CD14-positive monocyte (primary cell): ENCODE measurements around the gene ELMO2. TPM values are rescaled to one million over a fixed set of nuclear protein-coding genes. Genes with fewer than 3 reads are reported as not detected.

ENCODE experiments used
- DNase-seq, 3 donors: peaks; one replicate each; pipeline ENCODE4 v3.0.0-alpha.2; 2011 to 2022
- H2AFZ ChIP-seq: 2 replicates; pipeline ENCODE4 v1.6.0; 2012; ENCODE audit warnings: mild to moderate bottlenecking, low read depth, low read length, inconsistent platforms; ENCODE audit not compliant: insufficient read depth, poor library complexity, severe bottlenecking
- H3K27ac ChIP-seq, 2 donors: 1 replicate in 1 of 2; 2 replicates in 1 of 2; pipeline ENCODE4 v1.5.1; 2012 to 2013; ENCODE audit warnings: low read length in 2 of 2, control low read depth in 1 of 2, inconsistent platforms in 1 of 2, low read depth in 1 of 2, mild to moderate bottlenecking in 1 of 2
- H3K27me3 ChIP-seq, 2 donors: one replicate each; pipeline versions ENCODE4 v1.6.0 to v1.6.1; 2011 to 2013; ENCODE audit warnings: low read length in 2 of 2; ENCODE audit not compliant: control insufficient read depth in 2 of 2, insufficient read depth in 2 of 2
- H3K36me3 ChIP-seq, 2 donors: replicated peaks in 1 of 2; 1 replicate in 1 of 2; 2 replicates in 1 of 2; pipeline versions ENCODE4 v1.5.1 to v1.6.1; 2012 to 2013; ENCODE audit warnings: low read length in 2 of 2, control low read depth in 1 of 2, inconsistent platforms in 1 of 2, mild to moderate bottlenecking in 1 of 2; ENCODE audit not compliant: insufficient read depth in 2 of 2, control insufficient read depth in 1 of 2
- H3K4me1 ChIP-seq, 2 donors: 1 replicate in 1 of 2; 2 replicates in 1 of 2; pipeline versions ENCODE4 v1.5.1 to v1.6.1; 2012 to 2013; ENCODE audit warnings: low read length in 2 of 2, control low read depth in 1 of 2, inconsistent platforms in 1 of 2, mild to moderate bottlenecking in 1 of 2, moderate library complexity in 1 of 2; ENCODE audit not compliant: insufficient read depth in 2 of 2, control insufficient read depth in 1 of 2
- H3K4me2 ChIP-seq: replicated peaks from 2 replicates; pipeline ENCODE3; 2012; ENCODE audit warnings: low read length, moderate library complexity, mild to moderate bottlenecking; ENCODE audit not compliant: poor library complexity, severe bottlenecking; ENCODE audit errors: extremely low read depth
- H3K4me3 ChIP-seq, 3 experiments: fragments of 200-600 bp in 1 of 3; sonication (generic) in 1 of 3; replicated peaks in 1 of 3; 1 replicate in 2 of 3; 2 replicates in 1 of 3; pipeline ENCODE4 v1.5.1; 2011 to 2013; ENCODE audit warnings: low read length in 3 of 3, mild to moderate bottlenecking in 3 of 3, control low read depth in 2 of 3, low read depth in 2 of 3, inconsistent platforms in 1 of 3, moderate library complexity in 1 of 3
- H3K79me2 ChIP-seq: 2 replicates; pipeline ENCODE4 v1.6.0; 2012; ENCODE audit warnings: mild to moderate bottlenecking, control low read depth, inconsistent platforms, low read length, moderate library complexity; ENCODE audit not compliant: insufficient read depth
- H3K9ac ChIP-seq: 2 replicates; pipeline ENCODE4 v1.6.0; 2017; ENCODE audit warnings: low read length, mild to moderate bottlenecking; ENCODE audit not compliant: insufficient read depth, poor library complexity, severe bottlenecking
- H3K9me3 ChIP-seq, 2 donors: replicated peaks in 1 of 2; 1 replicate in 1 of 2; 2 replicates in 1 of 2; pipeline versions ENCODE4 v1.5.1 to v1.6.1; 2012 to 2013; ENCODE audit warnings: low read length in 2 of 2, control low read depth in 1 of 2; ENCODE audit not compliant: control insufficient read depth in 1 of 2, insufficient read depth in 1 of 2
- H4K20me1 ChIP-seq: 2 replicates; pipeline ENCODE4 v1.6.0; 2012; ENCODE audit warnings: mild to moderate bottlenecking, low read length, control low read depth, moderate library complexity; ENCODE audit not compliant: insufficient read depth
- H3K27ac Mint-ChIP-seq, 7 donors: one replicate each; pipeline ENCODE4 v1.8.0; 2020; ENCODE audit warnings: mild to moderate bottlenecking in 7 of 7, mixed read lengths in 7 of 7, moderate library complexity in 6 of 7, inconsistent platforms in 2 of 7
- H3K27me3 Mint-ChIP-seq, 3 donors: one replicate each; pipeline ENCODE4 v1.8.0; 2021 to 2022; ENCODE audit warnings: low read depth in 3 of 3, mild to moderate bottlenecking in 3 of 3, mixed read lengths in 3 of 3, moderate library complexity in 3 of 3, inconsistent platforms in 1 of 3
- H3K36me3 Mint-ChIP-seq, 2 donors: one replicate each; pipeline ENCODE4 v1.8.0; 2020; ENCODE audit warnings: mixed read lengths in 2 of 2, inconsistent platforms in 1 of 2, mild to moderate bottlenecking in 1 of 2
- H3K4me1 Mint-ChIP-seq: one replicate; pipeline ENCODE4 v1.8.0; 2020; ENCODE audit warnings: mild to moderate bottlenecking, mixed read lengths
- H3K4me3 Mint-ChIP-seq, 2 donors: one replicate each; pipeline ENCODE4 v1.8.0; 2020; ENCODE audit warnings: mild to moderate bottlenecking in 2 of 2, mixed read lengths in 2 of 2, moderate library complexity in 1 of 2
- H3K9me3 Mint-ChIP-seq, 7 donors: one replicate each; pipeline ENCODE4 v1.8.0; 2020 to 2022; ENCODE audit warnings: mixed read lengths in 7 of 7, mild to moderate bottlenecking in 6 of 7, moderate library complexity in 6 of 7, inconsistent platforms in 2 of 7
- CTCF ChIP-seq: fragments of 200-600 bp; IDR thresholded peaks from one replicate; pipeline ENCODE4 v1.8.0; 2022; ENCODE audit warnings: antibody characterized with exemption, mild to moderate bottlenecking
- whole genome bisulfite sequencing: methylation state at CpG from one replicate; pipeline ENCODE4 v1.1.5; 2013; ENCODE audit warnings: missing lambda C conversion rate; ENCODE audit not compliant: insufficient coverage; 5-methylcytosine and 5-hydroxymethylcytosine counted together
- intact Hi-C, 2 donors: fragments of 100-400 bp; cut with micrococcal nuclease; formaldehyde crosslinking; loops; one replicate each; pipeline versions ENCODE4 v1.15.0 to v1.15.1; 2023
- polyA plus RNA-seq, 3 donors: library from polyadenylated mRNA; depleted of rRNA in 1 of 3; unstranded in 2 of 3; stranded (reverse) in 1 of 3; fragments of 300-500 nt in 2 of 3; fragments of >200 nt in 1 of 3; fragmentation: Illumina TruSeq in 2 of 3; gene quantifications; 1 replicate in 2 of 3; 2 replicates in 1 of 3; pipeline ENCODE4 v1.2.3, GENCODE V29; 2012 to 2021

Gene ELMO2
- polyA plus RNA-seq, 3 donors: 35.3 to 53.1 (median 42.3) TPM

GRCh38 chr20:46357030-46357514, 49.3 kb downstream of the ELMO2 start:
- Histone ChIP-seq H3K79me2 (peaks cover 44% of the 10 kb centered on the region), H3K27me3 (no peaks in the 10 kb centered on the region), H4K20me1 (peaks cover 71% of the 10 kb centered on the region), H2AFZ (no peak overlapping the region), H3K9me3 (no peaks in the 10 kb centered on the region), H3K4me2 (no peak overlapping the region), H3K36me3 (peaks cover 31 to 56% of the 10 kb centered on the region in 2 donors), H3K27ac (no peak overlapping the region), H3K9ac (peak overlapping the region; percentile 12), H3K4me3 (no peak overlapping the region), H3K4me1 (peaks cover 47 to 50% of the 10 kb centered on the region in 2 donors)
- H3K4me3 Mint-ChIP-seq: peak overlapping the region in 1 of 2 donors; percentile 9
- TF ChIP-seq CTCF: no peak
- H3K36me3 Mint-ChIP-seq: peaks cover 53 to 67% of the 10 kb centered on the region in 2 donors
- peaks cover 0 to 1% (median 0%) of the 10 kb centered on the region in 7 donors for H3K9me3 Mint-ChIP-seq
- intact Hi-C loops: no loop called here
- WGBS: 2% methylated on average over 9 of the region's 13 CpGs
- peaks cover 49% of the 10 kb centered on the region for H3K4me1 Mint-ChIP-seq
- peaks cover 0 to 2% (median 0%) of the 10 kb centered on the region in 3 donors for H3K27me3 Mint-ChIP-seq
- no peak for DNase-seq
- H3K27ac Mint-ChIP-seq: peak overlapping the region in 2 of 7 donors; percentile 33 to 46

- peaks cover 52 to 73% of the 10 kb centered on the region in 2 donors for H3K36me3 Mint-ChIP-seq
- peak overlapping the region; percentile 12 for H3K9ac ChIP-seq
- intact Hi-C loops: no loop called here
- peak overlapping the region in 1 of 7 donors; percentile 13 for H3K27ac Mint-ChIP-seq
- H3K27me3 ChIP-seq: no peaks in the 10 kb centered on the region
- H3K4me3 Mint-ChIP-seq: peak overlapping the region in 1 of 2 donors; percentile 9
- peaks cover 65% of the 10 kb centered on the region for H4K20me1 ChIP-seq
- H3K4me1 Mint-ChIP-seq: peaks cover 48% of the 10 kb centered on the region
- H3K9me3 ChIP-seq: no peaks in the 10 kb centered on the region
- peaks cover 44 to 50% of the 10 kb centered on the region in 2 donors for H3K4me1 ChIP-seq
- no peak overlapping the region for H3K4me2 ChIP-seq
- no peak overlapping the region for H3K27ac ChIP-seq
- no peak overlapping the region for H3K4me3 ChIP-seq
- H3K36me3 ChIP-seq: peaks cover 38 to 62% of the 10 kb centered on the region in 2 donors
- H3K9me3 Mint-ChIP-seq: peaks cover 0 to 1% (median 0%) of the 10 kb centered on the region in 7 donors
- H2AFZ ChIP-seq: no peak overlapping the region
- DNase-seq: no peak
- H3K27me3 Mint-ChIP-seq: peaks cover 0 to 2% (median 0%) of the 10 kb centered on the region in 3 donors
- WGBS: 80% methylated on average over 23 of the region's 23 CpGs
- TF ChIP-seq CTCF: no peak
- H3K79me2 ChIP-seq: peaks cover 37% of the 10 kb centered on the region
These were observed 50.0 kb downstream of the ELMO2 start for GRCh38 chr20:46356195-46357029.
